ENCODE data around the gene CEP170B.
"Not testable (repeated sequence)": the region's sequence is repeated elsewhere in the genome, so short reads cannot be mapped to it uniquely, and the experiment has no call there.

DNA sequence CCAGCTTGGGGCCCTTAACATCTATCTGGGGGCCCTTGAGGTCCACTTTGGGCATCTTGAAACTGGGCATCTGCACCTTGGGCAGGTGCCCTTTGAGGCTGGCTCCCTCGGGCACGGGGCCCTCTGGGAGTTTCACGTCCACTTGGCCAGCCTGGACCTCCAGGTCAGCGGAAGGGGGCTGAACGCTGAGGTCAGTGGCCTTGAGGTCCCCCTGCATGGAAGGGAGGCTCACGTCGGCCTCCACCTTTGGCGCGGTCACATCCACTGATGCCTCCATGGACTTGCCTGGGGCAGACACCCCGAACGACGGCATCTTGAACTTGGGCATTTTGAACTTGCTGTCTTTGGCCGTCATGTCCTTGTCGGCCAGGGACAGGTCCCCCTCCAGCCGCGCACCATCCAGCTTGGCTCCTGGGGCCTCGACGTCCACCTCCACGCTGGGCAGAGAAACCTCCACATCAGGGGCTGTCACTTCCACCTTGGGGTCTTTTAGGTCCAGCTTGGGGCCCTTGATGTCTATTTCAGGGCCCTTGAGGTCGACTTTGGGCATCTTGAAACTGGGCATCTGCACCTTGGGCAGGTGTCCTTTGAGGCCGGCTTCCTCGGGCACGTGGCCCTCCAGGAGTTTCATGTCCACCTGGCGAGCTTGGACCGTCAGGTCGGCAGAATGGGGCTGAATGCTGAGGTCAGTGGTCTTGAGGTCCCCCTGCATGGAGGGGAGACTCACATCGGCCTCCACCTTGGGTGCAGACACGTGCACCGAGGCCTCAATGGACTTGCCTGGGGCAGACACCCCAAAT, 78.3 kb downstream of the CEP170B start:
- TF ChIP-seq, protein P1, sequence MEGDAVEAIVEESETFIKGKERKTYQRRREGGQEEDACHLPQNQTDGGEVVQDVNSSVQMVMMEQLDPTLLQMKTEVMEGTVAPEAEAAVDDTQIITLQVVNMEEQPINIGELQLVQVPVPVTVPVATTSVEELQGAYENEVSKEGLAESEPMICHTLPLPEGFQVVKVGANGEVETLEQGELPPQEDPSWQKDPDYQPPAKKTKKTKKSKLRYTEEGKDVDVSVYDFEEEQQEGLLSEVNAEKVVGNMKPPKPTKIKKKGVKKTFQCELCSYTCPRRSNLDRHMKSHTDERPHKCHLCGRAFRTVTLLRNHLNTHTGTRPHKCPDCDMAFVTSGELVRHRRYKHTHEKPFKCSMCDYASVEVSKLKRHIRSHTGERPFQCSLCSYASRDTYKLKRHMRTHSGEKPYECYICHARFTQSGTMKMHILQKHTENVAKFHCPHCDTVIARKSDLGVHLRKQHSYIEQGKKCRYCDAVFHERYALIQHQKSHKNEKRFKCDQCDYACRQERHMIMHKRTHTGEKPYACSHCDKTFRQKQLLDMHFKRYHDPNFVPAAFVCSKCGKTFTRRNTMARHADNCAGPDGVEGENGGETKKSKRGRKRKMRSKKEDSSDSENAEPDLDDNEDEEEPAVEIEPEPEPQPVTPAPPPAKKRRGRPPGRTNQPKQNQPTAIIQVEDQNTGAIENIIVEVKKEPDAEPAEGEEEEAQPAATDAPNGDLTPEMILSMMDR (IDR thresholded peaks at IDR 0.05): not testable (repeated sequence)
- TF ChIP-seq POLR2A (IDR thresholded peaks at IDR 0.05): not testable (repeated sequence)
